GM12878 (cell line): ENCODE results near the gene SLAIN2. TPM values are rescaled to one million over a fixed set of nuclear protein-coding genes. Genes with fewer than 3 reads are reported as not detected.

Source experiments
- ATAC-seq: fragments of 200-7000 bp; cut with Tn5 transposase; 3 replicates; pipeline ENCODE4 v1.9.1; 2020; ENCODE audit warnings: mild to moderate bottlenecking, moderate library complexity
- BruUV-seq: library from RNA; stranded (reverse); fragments of 400-500 nt; replicated peaks from 2 replicates; lab custom pipeline; 2021; lab: Mats Ljungman, UMichigan
- CTCF ChIA-PET: fragments of 300-600 bp; sonication (Branson Sonifier 250); formaldehyde crosslinking; extraction: SDS; loops from one replicate; lab custom pipeline; 2021; ENCODE audit warnings: inconsistent platforms; lab: Yijun Ruan, JAX
- POLR2A ChIA-PET: fragments of 350-600 bp; formaldehyde crosslinking; extraction: SDS; loops from one replicate; lab custom pipeline; 2021; ENCODE audit warnings: inconsistent platforms; lab: Charles Lee
- RAD21 ChIA-PET: fragments of 300-600 bp; sonication (Branson Sonifier 250); formaldehyde crosslinking; loops from one replicate; lab custom pipeline; 2023; ENCODE audit warnings: antibody characterized with exemption; ENCODE audit not compliant: unreplicated experiment; lab: Charles Lee
- SMC1A ChIA-PET: fragments of 300-600 bp; sonication (Branson Sonifier 250); formaldehyde crosslinking; loops from one replicate; lab custom pipeline; 2023; ENCODE audit not compliant: unreplicated experiment, uncharacterized antibody; lab: Charles Lee
- DNase-seq: peaks from one replicate; pipeline ENCODE4 v3.0.0-alpha.2; 2011; ENCODE audit warnings: low read depth, low spot score
- FAIRE-seq: peaks from 3 replicates; lab custom pipeline; 2011; peaks lifted over from hg19 to GRCh38; lab: Jason Lieb, UNC
- H2AFZ ChIP-seq: 2 replicates; pipeline ENCODE4 v1.6.0; 2011; ENCODE audit warnings: low read depth, low read length, control low read depth; ENCODE audit not compliant: control insufficient read depth
- H3K27ac ChIP-seq: 2 replicates; pipeline ENCODE4 v1.5.1; 2011; ENCODE audit warnings: control low read depth; ENCODE audit not compliant: control insufficient read depth, insufficient read depth
- H3K27me3 ChIP-seq, 2 experiments: replicated peaks in 1 of 2; 2 replicates each; pipeline versions ENCODE4 v1.6.0 to v1.6.1; 2011; ENCODE audit warnings: low read length in 1 of 2; ENCODE audit not compliant: control insufficient read depth in 2 of 2, insufficient read depth in 2 of 2
- H3K36me3 ChIP-seq, 2 experiments: 2 replicates each; pipeline ENCODE4 v1.5.1; 2011; ENCODE audit warnings: low read length in 1 of 2; ENCODE audit not compliant: control insufficient read depth in 2 of 2, insufficient read depth in 2 of 2
- H3K4me1 ChIP-seq: 2 replicates; pipeline ENCODE4 v1.6.1; 2011; ENCODE audit warnings: mild to moderate bottlenecking, low read length, moderate library complexity, mixed read lengths; ENCODE audit not compliant: control insufficient read depth, insufficient read depth
- H3K4me2 ChIP-seq: 2 replicates; pipeline ENCODE4 v1.6.0; 2011; ENCODE audit warnings: control low read depth; ENCODE audit not compliant: control insufficient read depth, insufficient read depth
- H3K4me3 ChIP-seq: fragments of 200-600 bp; sonication (generic); 2 replicates; pipeline ENCODE4 v1.5.1; 2016
- H3K79me2 ChIP-seq: 2 replicates; pipeline ENCODE4 v1.6.0; 2011; ENCODE audit warnings: low read length; ENCODE audit not compliant: control insufficient read depth, insufficient read depth
- H3K9ac ChIP-seq: 2 replicates; pipeline ENCODE4 v1.8.0; 2011; ENCODE audit warnings: low read length, control low read depth, mixed read lengths; ENCODE audit not compliant: control insufficient read depth, insufficient read depth
- H3K9me3 ChIP-seq: replicated peaks from 3 replicates; pipeline ENCODE4 v1.5.1; 2011; ENCODE audit warnings: mild to moderate bottlenecking, low read length; ENCODE audit not compliant: control insufficient read depth, insufficient read depth
- H4K20me1 ChIP-seq: 2 replicates; pipeline ENCODE4 v1.6.0; 2011; ENCODE audit not compliant: control insufficient read depth, insufficient read depth
- BMI1 ChIP-seq: fragments of 450-650 bp; IDR thresholded peaks from 2 replicates; pipeline ENCODE4 v1.6.1; 2016; ENCODE audit warnings: mild to moderate bottlenecking, moderate library complexity, borderline replicate concordance
- CBX5 ChIP-seq: sonication (generic); IDR thresholded peaks from 2 replicates; pipeline ENCODE4 v1.6.1; 2016; ENCODE audit warnings: low read depth, moderate library complexity, mild to moderate bottlenecking, inconsistent platforms
- E4F1 ChIP-seq: fragments of 450-650 bp; IDR thresholded peaks from 2 replicates; pipeline ENCODE4 v1.6.1; 2018; ENCODE audit warnings: borderline replicate concordance, mild to moderate bottlenecking; ENCODE audit not compliant: partially characterized antibody
- ELK1 ChIP-seq: IDR thresholded peaks from 2 replicates; pipeline ENCODE4 v1.6.1; 2012; ENCODE audit warnings: low read depth, low read length, improper control_type of control experiment
- EP300 ChIP-seq, 2 experiments: fragments of 150-350 bp in 1 of 2; IDR thresholded peaks; 2 replicates each; pipeline ENCODE4 v1.6.1; 2011 to 2012; ENCODE audit warnings: low read depth in 2 of 2, low read length in 2 of 2, borderline replicate concordance in 1 of 2, improper control_type of control experiment in 1 of 2, inconsistent platforms in 1 of 2; ENCODE audit not compliant: control insufficient read depth in 1 of 2
- ETV6 ChIP-seq, 2 experiments: fragments of 450-650 bp in 1 of 2; IDR thresholded peaks in 1 of 2; conservative IDR thresholded peaks in 1 of 2; 2 replicates each; pipeline ENCODE4 v1.6.1; 2014; ENCODE audit warnings: antibody characterized with exemption in 1 of 2, borderline replicate concordance in 1 of 2, low read depth in 1 of 2, mild to moderate bottlenecking in 1 of 2, moderate library complexity in 1 of 2
- HDAC2 ChIP-seq: fragments of 200-600 bp; sonication (generic); IDR thresholded peaks from 2 replicates; pipeline ENCODE4 v1.6.1; 2017
- KDM1A ChIP-seq: fragments of 200-600 bp; sonication (generic); IDR thresholded peaks from 2 replicates; pipeline ENCODE4 v1.6.1; 2016; ENCODE audit warnings: borderline replicate concordance
- MTA3 ChIP-seq: IDR thresholded peaks from 2 replicates; pipeline ENCODE4 v1.6.1; 2012; ENCODE audit warnings: low read length, inconsistent platforms, borderline replicate concordance
- NFIC ChIP-seq: IDR thresholded peaks from 2 replicates; pipeline ENCODE4 v1.6.1; 2012; ENCODE audit warnings: low read depth, mild to moderate bottlenecking, inconsistent platforms, low read length, moderate library complexity
- NFYA ChIP-seq: IDR thresholded peaks from 2 replicates; pipeline ENCODE4 v1.6.1; 2011; ENCODE audit warnings: low read depth, mild to moderate bottlenecking, low read length, improper control_type of control experiment, borderline replicate concordance
- SMC3 ChIP-seq: IDR thresholded peaks from 2 replicates; pipeline ENCODE4 v1.6.1; 2011; ENCODE audit warnings: low read length, improper control_type of control experiment, borderline replicate concordance
- TCF7 ChIP-seq: IDR thresholded peaks from 2 replicates; pipeline ENCODE4 v1.6.1; 2014; ENCODE audit warnings: antibody characterized with exemption, borderline replicate concordance
- USF2 ChIP-seq: IDR thresholded peaks from 2 replicates; pipeline ENCODE4 v1.6.1; 2011; ENCODE audit warnings: low read depth, low read length, improper control_type of control experiment, borderline replicate concordance
- WRNIP1 ChIP-seq: IDR thresholded peaks from 2 replicates; pipeline ENCODE4 v1.6.1; 2011; ENCODE audit warnings: low read depth, low read length, improper control_type of control experiment, borderline replicate concordance
- ZBTB4 ChIP-seq: fragments of 450-650 bp; formaldehyde crosslinking; IDR thresholded peaks from 2 replicates; pipeline ENCODE4 v1.4.0; 2022; ENCODE audit warnings: mild to moderate bottlenecking, moderate library complexity
- ZSCAN29 ChIP-seq: fragments of 450-650 bp; IDR thresholded peaks from 2 replicates; pipeline ENCODE4 v1.6.1; 2017; ENCODE audit warnings: mild to moderate bottlenecking, moderate library complexity
- in situ Hi-C: fragments of 300-500 bp; cut with MboI; formaldehyde crosslinking; loops from 9 replicates; pipeline ENCODE4 v1.14.3; 2018; ENCODE audit warnings: mixed read lengths
- intact Hi-C: fragments of 100-400 bp; cut with micrococcal nuclease; formaldehyde crosslinking; loops from one replicate; pipeline ENCODE4 v1.14.2; 2022; ENCODE audit not compliant: unreplicated experiment
- polyA plus RNA-seq, 11 experiments: library from polyadenylated mRNA; depleted of rRNA in 4 of 11; unstranded in 6 of 11; stranded (reverse) in 5 of 11; fragments of >200 nt; fragmentation: Nextera tagmentation in 4 of 11; fragmentation: Illumina TruSeq in 1 of 11; extraction: Ambion mirVana in 4 of 11; extraction: Trizol in 1 of 11; gene quantifications; 1 replicate in 1 of 11; 2 replicates in 10 of 11; pipeline versions ENCODE4 v1.2.1 to v1.2.3, GENCODE V29; 2011 to 2016; ENCODE audit warnings: inconsistent platforms in 2 of 11, missing spikeins in 2 of 11, low read depth in 1 of 11
- total RNA-seq, 4 experiments: library from RNA; depleted of rRNA in 3 of 4; stranded (reverse); fragments of >200 nt in 3 of 4; fragmentation: Illumina TruSeq in 1 of 4; extraction: Trizol in 1 of 4; gene quantifications; 2 replicates each; pipeline versions ENCODE4 v1.2.1 to v1.2.3, GENCODE V29; 2013 to 2021

Gene SLAIN2
- total and polyA plus RNA-seq, 10 of the 15 experiments (the other 5 are each of a cell fraction or from before 2014, with no cell fraction given) = 4.3 to 96.6 (median 25.4) TPM

DNA sequence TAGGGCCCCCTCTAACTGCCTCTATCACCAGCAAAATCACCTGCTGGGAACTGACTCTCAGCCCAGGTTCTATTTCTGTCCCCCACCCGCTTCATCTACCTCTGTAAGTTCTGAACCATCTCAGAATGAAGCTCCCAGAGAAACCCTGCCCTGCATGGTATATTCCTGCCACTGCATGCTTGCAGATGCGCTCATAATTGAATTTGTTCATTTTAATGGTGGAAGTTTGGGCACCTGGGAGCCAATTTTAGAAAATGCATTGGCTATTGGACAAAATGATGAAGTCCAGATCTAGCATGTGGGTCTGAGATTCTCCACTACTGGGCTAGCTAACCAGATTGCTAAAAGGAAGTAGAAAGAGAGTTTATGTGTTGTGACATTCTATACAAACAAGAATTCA is 113.3 kb downstream of the SLAIN2 start (continued):
- TF ChIP-seq ELK1 (no peak), HDAC2 (no peak), BMI1 (no peak)

DNA sequence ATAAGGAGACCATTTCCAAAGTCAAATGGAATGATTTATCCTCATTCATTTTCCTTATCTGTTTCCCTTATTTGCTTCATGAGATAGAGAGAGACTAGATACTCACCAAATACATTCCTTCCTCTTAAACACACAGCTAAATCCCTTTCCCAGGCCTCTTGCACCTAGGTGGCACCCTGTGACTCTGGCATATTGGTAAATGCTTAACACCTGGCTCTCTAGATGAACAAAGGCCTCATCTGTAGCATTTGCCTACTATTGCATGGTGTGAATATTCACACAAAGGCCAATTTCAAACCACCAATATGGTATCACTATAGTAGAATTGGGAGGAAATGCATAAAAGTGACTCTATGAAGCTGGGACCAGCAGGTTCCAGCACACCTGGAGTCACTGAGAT is 119.7 kb downstream of the SLAIN2 start:
- DNase-seq = no peak
- H2AFZ ChIP-seq = no peak overlapping the region
- no peaks in the 10 kb centered on the region for H3K27me3 ChIP-seq
- ATAC-seq = no peak
- ChIA-PET SMC1A (no interaction called here), RAD21 (no interaction called here), POLR2A (no interaction called here), CTCF (no interaction called here)
- no peaks in the 10 kb centered on the region for H4K20me1 ChIP-seq
- H3K4me2 ChIP-seq = no peak overlapping the region
- no peaks in the 10 kb centered on the region for H3K36me3 ChIP-seq
- H3K9ac ChIP-seq = no peak overlapping the region
- no peak overlapping the region for H3K27ac ChIP-seq
- no peaks in the 10 kb centered on the region; the same call in 2 of the 3 replicates for H3K9me3 ChIP-seq
- no TSS peak for BruUV-seq
- H3K4me3 ChIP-seq = no peak overlapping the region
- in situ Hi-C loops = no loop called here
- FAIRE-seq = no peak
- intact Hi-C loops = no loop called here
- no peaks in the 10 kb centered on the region for H3K79me2 ChIP-seq
- H3K4me1 ChIP-seq = no peaks in the 10 kb centered on the region
- no peak for TF ChIP-seq EP300 (IDR thresholded peaks at IDR 0.05; ENCODE audit: borderline replicate concordance in 1 of 2, control insufficient read depth in 1 of 2, low read depth in 2 of 2, low read length in 2 of 2)
- TF ChIP-seq KDM1A = no peak
- no peak for TF ChIP-seq SMC3
- no peak for TF ChIP-seq ZBTB4 (CRISPR knock-in tag)
- TF ChIP-seq CBX5 = no peak
- TF ChIP-seq WRNIP1 = no peak
- TF ChIP-seq ETV6 (conservative IDR thresholded peaks at IDR 0.05 in 1 of 2, IDR thresholded peaks at IDR 0.05 in 1 of 2; ENCODE audit: borderline replicate concordance in 1 of 2, low read depth in 1 of 2) = no peak
- no peak for TF ChIP-seq E4F1
- TF ChIP-seq NFYA = no peak
- no peak for TF ChIP-seq MTA3
- TF ChIP-seq ZSCAN29 = no peak
- TF ChIP-seq TCF7 = no peak
- TF ChIP-seq USF2 = no peak
- TF ChIP-seq NFIC = no peak
